ENCODE results near the gene ADORA1.

The ADORA1 gene

GRCh38 chr1:203130358-203130985 is 2.9 kb downstream of the ADORA1 start:
- no peak for TF ChIP-seq NFIC (IDR thresholded peaks at IDR 0.05)
- TF ChIP-seq, protein P1, sequence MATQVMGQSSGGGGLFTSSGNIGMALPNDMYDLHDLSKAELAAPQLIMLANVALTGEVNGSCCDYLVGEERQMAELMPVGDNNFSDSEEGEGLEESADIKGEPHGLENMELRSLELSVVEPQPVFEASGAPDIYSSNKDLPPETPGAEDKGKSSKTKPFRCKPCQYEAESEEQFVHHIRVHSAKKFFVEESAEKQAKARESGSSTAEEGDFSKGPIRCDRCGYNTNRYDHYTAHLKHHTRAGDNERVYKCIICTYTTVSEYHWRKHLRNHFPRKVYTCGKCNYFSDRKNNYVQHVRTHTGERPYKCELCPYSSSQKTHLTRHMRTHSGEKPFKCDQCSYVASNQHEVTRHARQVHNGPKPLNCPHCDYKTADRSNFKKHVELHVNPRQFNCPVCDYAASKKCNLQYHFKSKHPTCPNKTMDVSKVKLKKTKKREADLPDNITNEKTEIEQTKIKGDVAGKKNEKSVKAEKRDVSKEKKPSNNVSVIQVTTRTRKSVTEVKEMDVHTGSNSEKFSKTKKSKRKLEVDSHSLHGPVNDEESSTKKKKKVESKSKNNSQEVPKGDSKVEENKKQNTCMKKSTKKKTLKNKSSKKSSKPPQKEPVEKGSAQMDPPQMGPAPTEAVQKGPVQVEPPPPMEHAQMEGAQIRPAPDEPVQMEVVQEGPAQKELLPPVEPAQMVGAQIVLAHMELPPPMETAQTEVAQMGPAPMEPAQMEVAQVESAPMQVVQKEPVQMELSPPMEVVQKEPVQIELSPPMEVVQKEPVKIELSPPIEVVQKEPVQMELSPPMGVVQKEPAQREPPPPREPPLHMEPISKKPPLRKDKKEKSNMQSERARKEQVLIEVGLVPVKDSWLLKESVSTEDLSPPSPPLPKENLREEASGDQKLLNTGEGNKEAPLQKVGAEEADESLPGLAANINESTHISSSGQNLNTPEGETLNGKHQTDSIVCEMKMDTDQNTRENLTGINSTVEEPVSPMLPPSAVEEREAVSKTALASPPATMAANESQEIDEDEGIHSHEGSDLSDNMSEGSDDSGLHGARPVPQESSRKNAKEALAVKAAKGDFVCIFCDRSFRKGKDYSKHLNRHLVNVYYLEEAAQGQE (IDR thresholded peaks at IDR 0.05; ENCODE audit: low read depth) = no peak
- no peak for TF ChIP-seq TAF1 (IDR thresholded peaks at IDR 0.05; ENCODE audit: low read depth)
- TF ChIP-seq, protein P2, sequence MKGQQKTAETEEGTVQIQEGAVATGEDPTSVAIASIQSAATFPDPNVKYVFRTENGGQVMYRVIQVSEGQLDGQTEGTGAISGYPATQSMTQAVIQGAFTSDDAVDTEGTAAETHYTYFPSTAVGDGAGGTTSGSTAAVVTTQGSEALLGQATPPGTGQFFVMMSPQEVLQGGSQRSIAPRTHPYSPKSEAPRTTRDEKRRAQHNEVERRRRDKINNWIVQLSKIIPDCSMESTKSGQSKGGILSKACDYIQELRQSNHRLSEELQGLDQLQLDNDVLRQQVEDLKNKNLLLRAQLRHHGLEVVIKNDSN (IDR thresholded peaks at IDR 0.05) = no peak
- no peak for TF ChIP-seq EGR1 (IDR thresholded peaks at IDR 0.05)
- no peak for TF ChIP-seq RAD21 (IDR thresholded peaks at IDR 0.05; ENCODE audit: low read depth)
- TF ChIP-seq TCF12 (IDR thresholded peaks at IDR 0.05; ENCODE audit: low read depth) = no peak
- no peak for TF ChIP-seq TEAD4 (IDR thresholded peaks at IDR 0.05)
- no peak for TF ChIP-seq FOXM1 (IDR thresholded peaks at IDR 0.05; ENCODE audit: borderline replicate concordance, low read depth)
- no peak for TF ChIP-seq YY1 (IDR thresholded peaks at IDR 0.05; ENCODE audit: low read depth)
- no peak for TF ChIP-seq CREB1 (IDR thresholded peaks at IDR 0.05; ENCODE audit: low read depth)
- TF ChIP-seq EP300 (IDR thresholded peaks at IDR 0.05; ENCODE audit: borderline replicate concordance) = no peak
- no peak for TF ChIP-seq ZBTB7A (IDR thresholded peaks at IDR 0.05; ENCODE audit: low read depth)

GRCh38 chr1:203131548-203132200 is 4.1 kb downstream of the ADORA1 start:
- TF ChIP-seq CEBPB (IDR thresholded peaks at IDR 0.05) = no peak
- no peak for TF ChIP-seq RAD21 (IDR thresholded peaks at IDR 0.05; ENCODE audit: low read depth)
- no peak for TF ChIP-seq YY1 (IDR thresholded peaks at IDR 0.05; ENCODE audit: low read depth)
- TF ChIP-seq ZBTB7A (IDR thresholded peaks at IDR 0.05; ENCODE audit: low read depth) = no peak
- TF ChIP-seq, protein P1 (IDR thresholded peaks at IDR 0.05; ENCODE audit: low read depth) = no peak
- TF ChIP-seq TCF12 (IDR thresholded peaks at IDR 0.05; ENCODE audit: low read depth) = peak; percentile 82
- TF ChIP-seq NFIC (IDR thresholded peaks at IDR 0.05) = peak; percentile 69
- no peak for TF ChIP-seq FOXM1 (IDR thresholded peaks at IDR 0.05; ENCODE audit: borderline replicate concordance, low read depth)
- TF ChIP-seq EP300 (IDR thresholded peaks at IDR 0.05; ENCODE audit: borderline replicate concordance) = peak; percentile 69
- no peak for TF ChIP-seq TEAD4 (IDR thresholded peaks at IDR 0.05)

- no peak for TF ChIP-seq FOXM1 (IDR thresholded peaks at IDR 0.05; ENCODE audit: borderline replicate concordance, low read depth)
- no peak for TF ChIP-seq RAD21 (IDR thresholded peaks at IDR 0.05; ENCODE audit: low read depth)
- TF ChIP-seq, protein P3, sequence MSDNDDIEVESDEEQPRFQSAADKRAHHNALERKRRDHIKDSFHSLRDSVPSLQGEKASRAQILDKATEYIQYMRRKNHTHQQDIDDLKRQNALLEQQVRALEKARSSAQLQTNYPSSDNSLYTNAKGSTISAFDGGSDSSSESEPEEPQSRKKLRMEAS (IDR thresholded peaks at IDR 0.05) = no peak
- TF ChIP-seq TCF12 (IDR thresholded peaks at IDR 0.05; ENCODE audit: low read depth) = no peak
- TF ChIP-seq, protein P2 (IDR thresholded peaks at IDR 0.05) = no peak
- no peak for TF ChIP-seq NFIC (IDR thresholded peaks at IDR 0.05)
- TF ChIP-seq CEBPB (IDR thresholded peaks at IDR 0.05) = no peak
- TF ChIP-seq EGR1 (IDR thresholded peaks at IDR 0.05) = no peak
- no peak for TF ChIP-seq EP300 (IDR thresholded peaks at IDR 0.05; ENCODE audit: borderline replicate concordance)
- TF ChIP-seq CREB1 (IDR thresholded peaks at IDR 0.05; ENCODE audit: low read depth) = no peak
- TF ChIP-seq YY1 (IDR thresholded peaks at IDR 0.05; ENCODE audit: low read depth) = no peak
- no peak for TF ChIP-seq TAF1 (IDR thresholded peaks at IDR 0.05; ENCODE audit: low read depth)
- TF ChIP-seq TEAD4 (IDR thresholded peaks at IDR 0.05) = no peak
- TF ChIP-seq ZBTB7A (IDR thresholded peaks at IDR 0.05; ENCODE audit: low read depth) = no peak
- TF ChIP-seq, protein P1 (IDR thresholded peaks at IDR 0.05; ENCODE audit: low read depth) = no peak
These were observed 6.6 kb downstream of the ADORA1 start for GRCh38 chr1:203133970-203134725.

Measured in Ishikawa (cell line).